Upper lobe of right lung (tissue), 1 donor: ENCODE results near the gene TAL1. TPM values are rescaled to one million over a fixed set of nuclear protein-coding genes. Genes with fewer than 3 reads are reported as not detected.

Experiments used
- ATAC-seq: fragments of 200-7000 bp; cut with Tn5 transposase; one replicate; pipeline ENCODE4 v1.9.1; 2020; ENCODE audit warnings: mild to moderate bottlenecking, moderate library complexity
- DNase-seq: peaks from one replicate; pipeline ENCODE4 v3.0.0-alpha.2; 2020
- H3K27ac ChIP-seq: fragments of 200-600 bp; one replicate; pipeline ENCODE4 v1.8.0; 2022
- H3K27me3 ChIP-seq: fragments of 200-600 bp; one replicate; pipeline ENCODE4 v1.8.0; 2022; ENCODE audit warnings: mild to moderate bottlenecking
- H3K36me3 ChIP-seq: fragments of 200-600 bp; one replicate; pipeline ENCODE4 v1.8.0; 2022
- H3K4me1 ChIP-seq: fragments of 200-600 bp; one replicate; pipeline ENCODE4 v1.8.0; 2022
- H3K4me3 ChIP-seq: fragments of 200-600 bp; one replicate; pipeline ENCODE4 v1.8.0; 2022; ENCODE audit warnings: mild to moderate bottlenecking
- H3K9me3 ChIP-seq: fragments of 200-600 bp; one replicate; pipeline ENCODE4 v1.8.0; 2022
- intact Hi-C: fragments of 100-400 bp; cut with DNase I; formaldehyde crosslinking; loops from one replicate; pipeline ENCODE4 v1.11.0; 2022
- total RNA-seq: library from RNA; stranded (reverse); fragmentation: NEBNext Ultra II Directional; extraction: Animal tissue kit (Norgen Biotek cat#: 25700); gene quantifications from one replicate; pipeline ENCODE4 v1.2.1, GENCODE V29; 2021
- TF ChIP-seq, protein P1 (sequence below): fragments of 200-600 bp; IDR thresholded peaks from one replicate; pipeline ENCODE4 v1.8.0; 2022; ENCODE audit warnings: antibody characterized with exemption
- donor health status: DM: no; HTN: yes; CAD: no; lungs with severe emphysema.

The TAL1 gene
- total RNA-seq, 1 donor from 2014 or later: 18.3 TPM

DNA sequence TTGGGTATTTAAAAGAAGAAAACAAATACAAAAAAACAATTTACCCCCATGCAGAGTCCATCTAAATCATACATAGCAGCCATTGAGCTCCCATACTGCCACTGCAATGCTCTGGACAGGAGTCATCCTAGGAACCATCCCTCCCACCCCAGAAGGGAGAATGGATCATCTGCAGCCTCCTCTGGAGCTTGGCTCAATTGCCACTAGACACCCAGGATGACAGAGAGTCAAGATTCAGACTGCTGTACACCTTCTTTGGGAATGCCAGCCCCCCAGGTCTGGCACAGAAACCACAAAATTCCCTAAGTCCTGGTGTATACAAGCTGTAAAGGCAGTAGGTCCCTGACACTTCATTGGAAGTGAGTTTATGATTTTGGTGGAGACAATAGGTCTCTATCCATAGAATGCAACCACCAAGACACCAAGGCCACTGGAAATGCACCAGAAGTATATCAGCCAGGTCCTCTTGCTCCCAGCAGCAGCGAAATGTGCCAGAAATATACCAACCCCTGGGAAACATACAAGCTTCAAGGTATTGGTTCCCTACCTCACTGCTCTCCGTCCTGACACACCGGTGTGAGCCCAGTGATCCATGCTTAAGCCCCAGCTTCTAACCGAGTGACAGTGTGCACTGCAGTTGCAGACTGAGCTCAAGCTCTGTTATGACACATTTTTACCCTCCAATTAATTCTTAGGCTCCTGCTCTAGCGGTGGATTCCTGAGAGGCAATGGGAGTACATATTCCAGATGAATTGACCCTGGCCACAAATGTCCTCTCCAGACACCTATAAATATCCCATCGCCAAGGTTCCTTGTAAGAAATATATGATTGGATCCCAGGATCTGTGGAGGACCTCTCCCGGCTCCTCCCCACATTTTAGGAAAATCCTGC is 4.4 kb downstream of the TAL1 start:
- H3K4me3 ChIP-seq: peak overlapping the region; percentile 41

DNA sequence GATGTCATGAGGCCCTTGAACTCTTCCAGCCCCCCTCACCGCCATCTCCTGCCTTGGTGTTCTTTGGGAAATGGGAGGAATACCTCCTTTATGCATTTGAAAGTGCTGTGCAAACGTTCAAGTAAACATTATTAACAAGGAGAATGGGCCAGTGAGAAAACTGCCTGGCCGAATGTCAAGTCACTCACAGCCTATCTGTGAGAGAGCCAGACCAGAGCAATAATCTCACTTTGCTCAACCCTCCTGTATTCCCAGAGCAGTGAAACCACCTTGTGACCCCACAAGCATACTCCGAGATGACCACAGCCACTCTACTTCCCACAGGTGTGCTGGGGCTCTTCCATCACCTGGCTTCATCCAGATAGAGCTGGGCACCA is 5.2 kb downstream of the TAL1 start:
- no peak for ATAC-seq
- H3K4me3 ChIP-seq: no peak overlapping the region

More for the DNA sequence above, 4.4 kb downstream of the TAL1 start:
- Histone ChIP-seq H3K4me1 (peaks cover 16% of the 10 kb centered on the region), H3K27ac (no peak overlapping the region), H3K9me3 (no peaks in the 10 kb centered on the region), H3K36me3 (no peaks in the 10 kb centered on the region), H3K27me3 (peaks cover 88% of the 10 kb centered on the region)
- TF ChIP-seq, protein P1, sequence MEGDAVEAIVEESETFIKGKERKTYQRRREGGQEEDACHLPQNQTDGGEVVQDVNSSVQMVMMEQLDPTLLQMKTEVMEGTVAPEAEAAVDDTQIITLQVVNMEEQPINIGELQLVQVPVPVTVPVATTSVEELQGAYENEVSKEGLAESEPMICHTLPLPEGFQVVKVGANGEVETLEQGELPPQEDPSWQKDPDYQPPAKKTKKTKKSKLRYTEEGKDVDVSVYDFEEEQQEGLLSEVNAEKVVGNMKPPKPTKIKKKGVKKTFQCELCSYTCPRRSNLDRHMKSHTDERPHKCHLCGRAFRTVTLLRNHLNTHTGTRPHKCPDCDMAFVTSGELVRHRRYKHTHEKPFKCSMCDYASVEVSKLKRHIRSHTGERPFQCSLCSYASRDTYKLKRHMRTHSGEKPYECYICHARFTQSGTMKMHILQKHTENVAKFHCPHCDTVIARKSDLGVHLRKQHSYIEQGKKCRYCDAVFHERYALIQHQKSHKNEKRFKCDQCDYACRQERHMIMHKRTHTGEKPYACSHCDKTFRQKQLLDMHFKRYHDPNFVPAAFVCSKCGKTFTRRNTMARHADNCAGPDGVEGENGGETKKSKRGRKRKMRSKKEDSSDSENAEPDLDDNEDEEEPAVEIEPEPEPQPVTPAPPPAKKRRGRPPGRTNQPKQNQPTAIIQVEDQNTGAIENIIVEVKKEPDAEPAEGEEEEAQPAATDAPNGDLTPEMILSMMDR: no peak
- intact Hi-C loops: no loop called here
- no peak for DNase-seq
- ATAC-seq: no peak

DNA sequence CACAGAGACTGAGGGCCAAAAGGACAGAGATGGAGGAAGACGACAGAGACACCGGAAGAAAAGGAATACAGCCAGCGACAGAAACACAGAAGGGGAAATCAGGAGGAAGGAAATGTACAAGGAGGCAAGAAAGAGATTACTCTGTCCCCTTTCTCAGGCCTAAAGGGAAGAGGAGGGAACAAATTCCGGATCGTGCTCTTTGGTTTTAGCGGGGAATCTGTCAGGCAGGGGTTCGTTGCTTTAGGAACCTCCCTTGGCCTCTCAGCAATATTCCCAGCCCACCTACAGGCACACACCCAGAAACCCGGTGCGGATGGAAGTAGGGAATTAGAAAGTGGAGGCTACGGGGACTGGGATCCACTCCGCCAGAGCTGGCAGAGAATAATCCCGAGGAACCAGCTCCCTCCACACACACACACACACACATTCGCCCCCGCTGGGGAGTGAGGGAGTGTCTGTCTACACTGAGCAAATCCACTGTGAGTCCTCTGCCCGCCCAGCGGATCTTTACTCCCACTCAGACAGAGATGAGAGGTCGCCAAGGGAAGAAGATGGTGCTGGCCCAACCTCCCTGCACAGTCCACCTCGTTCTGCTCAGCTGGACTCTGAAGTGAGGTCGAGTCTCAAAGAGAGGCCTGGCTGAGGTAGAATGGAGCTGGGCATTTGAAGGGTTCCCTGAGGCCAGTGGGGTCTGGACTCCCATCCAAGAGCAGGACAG is 5.7 kb downstream of the TAL1 start:
- DNase-seq (no peak), ATAC-seq (no peak)
- Histone ChIP-seq H3K9me3 (no peaks in the 10 kb centered on the region), H3K27me3 (peaks cover 76% of the 10 kb centered on the region), H3K36me3 (no peaks in the 10 kb centered on the region), H3K27ac (no peak overlapping the region), H3K4me3 (peak overlapping the region; percentile 36), H3K4me1 (peaks cover 10% of the 10 kb centered on the region)
- TF ChIP-seq, protein P1: no peak
- intact Hi-C loops: no loop called here

More for the DNA sequence above, 5.2 kb downstream of the TAL1 start:
- TF ChIP-seq, protein P1: no peak
- Histone ChIP-seq H3K27ac (no peak overlapping the region), H3K36me3 (no peaks in the 10 kb centered on the region), H3K4me1 (peaks cover 15% of the 10 kb centered on the region), H3K27me3 (peaks cover 81% of the 10 kb centered on the region), H3K9me3 (no peaks in the 10 kb centered on the region)
- intact Hi-C loops: no loop called here
- no peak for DNase-seq

DNA sequence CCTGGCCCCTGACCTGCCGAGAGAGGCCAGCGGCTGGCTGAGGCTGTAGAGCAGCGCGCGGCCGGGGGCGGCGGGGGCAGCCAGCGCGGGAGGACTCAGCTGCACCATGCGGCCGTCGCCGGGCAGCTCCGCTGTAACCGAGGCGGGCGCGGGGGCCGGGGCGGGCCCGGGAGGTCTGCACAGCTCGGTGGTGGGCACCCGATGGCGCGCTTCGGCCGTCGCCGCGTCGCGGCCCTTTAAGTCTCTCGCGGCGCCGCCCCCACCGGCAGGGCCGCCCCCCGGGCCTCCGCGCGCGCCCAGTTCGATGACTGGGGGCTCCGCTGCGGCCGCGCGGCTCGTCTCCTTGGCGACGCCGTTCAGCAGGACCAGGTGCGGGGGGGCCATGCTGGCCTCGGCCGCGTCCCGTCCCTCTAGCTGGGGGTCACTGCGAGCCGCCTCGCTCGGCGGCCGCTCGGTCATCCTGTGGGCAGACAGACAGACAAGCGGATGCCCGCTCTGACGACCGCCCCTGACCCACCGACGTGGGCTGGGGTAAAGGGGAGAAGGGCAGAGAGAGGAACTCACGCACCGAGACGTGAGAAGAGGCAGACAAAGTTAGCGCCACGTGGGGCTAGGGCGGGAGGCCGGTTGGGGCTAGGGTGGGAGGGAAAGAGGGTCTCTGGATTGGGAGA is 6.5 kb downstream of the TAL1 start:
- H3K27me3 ChIP-seq: peaks cover 69% of the 10 kb centered on the region
- ATAC-seq: peak; percentile 25
- no peak for DNase-seq
- H3K36me3 ChIP-seq: no peaks in the 10 kb centered on the region
- H3K4me3 ChIP-seq: peak overlapping the region; percentile 36
- intact Hi-C loops: no loop called here
- H3K27ac ChIP-seq: no peak overlapping the region
- TF ChIP-seq, protein P1: no peak
- peaks cover 4% of the 10 kb centered on the region for H3K4me1 ChIP-seq
- no peaks in the 10 kb centered on the region for H3K9me3 ChIP-seq

DNA sequence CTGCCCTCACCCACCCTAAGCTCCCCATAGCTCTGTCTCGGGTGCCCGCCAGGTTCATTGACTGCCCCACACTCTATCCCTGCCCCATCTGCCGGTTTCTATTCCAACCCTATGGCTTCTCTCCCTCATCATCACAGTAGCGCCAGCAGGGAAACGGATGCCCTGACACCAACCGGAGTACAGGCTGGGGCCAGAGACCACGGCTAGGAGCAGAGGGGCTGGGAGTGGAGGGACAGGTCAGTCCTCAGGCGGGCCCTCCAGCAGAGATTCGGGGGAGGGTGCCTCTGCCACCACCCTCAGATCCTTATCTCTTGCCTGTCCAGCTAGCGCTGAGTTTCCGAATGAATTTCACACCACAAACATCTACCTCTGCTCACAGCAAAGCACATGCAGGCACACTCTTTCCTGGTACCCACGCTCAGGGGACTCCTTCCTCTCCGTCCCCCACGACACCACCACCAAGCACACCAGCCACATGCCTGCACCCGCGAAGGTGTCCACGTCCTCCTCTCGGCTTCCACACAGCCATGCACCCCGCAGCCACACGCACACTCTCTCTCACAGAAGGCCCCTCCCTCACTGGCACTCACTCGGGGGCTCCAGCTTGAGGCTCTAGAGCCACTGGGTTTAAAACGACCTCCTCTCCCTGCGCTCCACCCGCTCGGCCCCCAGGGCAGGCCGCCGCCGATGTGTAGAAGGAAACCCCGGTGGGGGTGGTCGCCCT is 7.2 kb downstream of the TAL1 start:
- peaks cover 62% of the 10 kb centered on the region for H3K27me3 ChIP-seq
- peaks cover 4% of the 10 kb centered on the region for H3K4me1 ChIP-seq
- peak; percentile 2 for ATAC-seq
- DNase-seq: no peak
- intact Hi-C loops: no loop called here
- no peaks in the 10 kb centered on the region for H3K9me3 ChIP-seq
- TF ChIP-seq, protein P1: no peak
- H3K4me3 ChIP-seq: peak overlapping the region; percentile 36
- H3K36me3 ChIP-seq: no peaks in the 10 kb centered on the region
- no peak overlapping the region for H3K27ac ChIP-seq
